Mesendoderm (in vitro differentiated cells): Measurements from ENCODE around the gene LIMK1.

Experiments used
- DNase-seq: peaks from one replicate; pipeline ENCODE4 v3.0.0; 2013
- H2AK5ac ChIP-seq: 2 replicates; pipeline ENCODE4 v1.6.1; 2013; ENCODE audit warnings: low read length, inconsistent platforms
- H2BK120ac ChIP-seq: 2 replicates; pipeline ENCODE4 v1.6.1; 2013; ENCODE audit warnings: low read depth, mild to moderate bottlenecking, low read length, moderate library complexity, mixed read lengths
- H2BK15ac ChIP-seq: replicated peaks from 2 replicates; pipeline ENCODE4 v1.6.1; 2013; ENCODE audit warnings: low read depth, mild to moderate bottlenecking, moderate library complexity
- H2BK5ac ChIP-seq: 2 replicates; pipeline ENCODE4 v1.6.1; 2013; ENCODE audit warnings: low read length, inconsistent platforms
- H3K18ac ChIP-seq: 2 replicates; pipeline ENCODE4 v1.6.1; 2013; ENCODE audit warnings: mild to moderate bottlenecking, low read length, mixed read lengths
- H3K23ac ChIP-seq: one replicate; pipeline ENCODE4 v1.6.1; 2013; ENCODE audit warnings: low read length
- H3K27ac ChIP-seq: 2 replicates; pipeline ENCODE4 v1.5.1; 2013; ENCODE audit warnings: low read depth, mild to moderate bottlenecking, inconsistent platforms, low read length, moderate library complexity
- H3K27me3 ChIP-seq: 2 replicates; pipeline ENCODE4 v1.6.1; 2013; ENCODE audit warnings: low read length, control low read depth, mild to moderate bottlenecking, inconsistent platforms; ENCODE audit not compliant: insufficient read depth, poor library complexity
- H3K36me3 ChIP-seq: 2 replicates; pipeline ENCODE4 v1.6.1; 2013; ENCODE audit warnings: low read length, inconsistent platforms; ENCODE audit not compliant: control insufficient read depth, insufficient read depth
- H3K4ac ChIP-seq: one replicate; pipeline ENCODE4 v1.6.1; 2013; ENCODE audit warnings: low read depth, mild to moderate bottlenecking, low read length, moderate library complexity
- H3K4me1 ChIP-seq: 2 replicates; pipeline ENCODE4 v1.6.1; 2013; ENCODE audit warnings: low read depth, low read length, inconsistent platforms; ENCODE audit not compliant: control insufficient read depth
- H3K4me2 ChIP-seq: 2 replicates; pipeline ENCODE4 v1.6.1; 2013; ENCODE audit warnings: low read length
- H3K4me3 ChIP-seq: 2 replicates; pipeline ENCODE4 v1.5.1; 2013; ENCODE audit warnings: mild to moderate bottlenecking, low read length
- H3K56ac ChIP-seq: one replicate; pipeline ENCODE4 v1.6.1; 2013; ENCODE audit warnings: low read length
- H3K79me1 ChIP-seq: 2 replicates; pipeline ENCODE4 v1.6.1; 2013; ENCODE audit warnings: low read length, inconsistent platforms
- H3K79me2 ChIP-seq: 2 replicates; pipeline ENCODE4 v1.6.1; 2013; ENCODE audit warnings: mild to moderate bottlenecking, low read length; ENCODE audit not compliant: control insufficient read depth, insufficient read depth
- H3K9ac ChIP-seq: 2 replicates; pipeline ENCODE4 v1.6.1; 2013; ENCODE audit warnings: low read length, inconsistent platforms
- H4K5ac ChIP-seq: one replicate; pipeline ENCODE4 v1.6.1; 2013; ENCODE audit warnings: low read length
- H4K8ac ChIP-seq: one replicate; pipeline ENCODE4 v1.6.1; 2013; ENCODE audit warnings: low read depth, mild to moderate bottlenecking, control low read depth, low read length, moderate library complexity
- WGBS: extraction: QIAGEN DNeasy Blood & Tissue Kit; methylation state at CpG from one replicate; pipeline ENCODE4 v1.1.7; 2013; ENCODE audit warnings: low lambda C conversion rate, missing lambda C conversion rate; ENCODE audit not compliant: insufficient coverage; ENCODE audit errors: extremely low coverage; 5-methylcytosine and 5-hydroxymethylcytosine counted together

LIMK1 gene

GRCh38 chr7:74063646-74064045 lies 20.0 kb upstream of the LIMK1 start:
- DNase-seq: no peak
- Histone ChIP-seq H3K4me1 (no peaks in the 10 kb centered on the region), H2AK5ac (no peak overlapping the region), H3K79me2 (no peaks in the 10 kb centered on the region), H3K4me3 (no peak overlapping the region), H3K4me2 (no peak overlapping the region), H3K56ac (no peak overlapping the region), H3K23ac (no peak overlapping the region), H3K27me3 (no peaks in the 10 kb centered on the region), H2BK120ac (no peak overlapping the region), H3K27ac (no peak overlapping the region), H4K5ac (no peak overlapping the region), H3K18ac (no peak overlapping the region), H3K36me3 (no peaks in the 10 kb centered on the region), H3K4ac (no peak overlapping the region), H3K9ac (no peak overlapping the region), H2BK15ac (no peak overlapping the region), H4K8ac (no peak overlapping the region), H3K79me1 (no peaks in the 10 kb centered on the region), H2BK5ac (no peak overlapping the region)
- WGBS: no CpG with 5 or more reads among the region's 12 CpGs

- no peak overlapping the region for H2AK5ac ChIP-seq
- no peak overlapping the region for H3K27ac ChIP-seq
- no peak for DNase-seq
- no peak overlapping the region for H2BK120ac ChIP-seq
- WGBS: no CpG with 5 or more reads among the region's 4 CpGs
- H3K23ac ChIP-seq: no peak overlapping the region
- no peaks in the 10 kb centered on the region for H3K4me1 ChIP-seq
- no peak overlapping the region for H4K5ac ChIP-seq
- no peak overlapping the region for H3K4me3 ChIP-seq
- no peak overlapping the region for H2BK15ac ChIP-seq
- H3K4me2 ChIP-seq: no peak overlapping the region
- no peak overlapping the region for H4K8ac ChIP-seq
- H3K36me3 ChIP-seq: no peaks in the 10 kb centered on the region
- H3K27me3 ChIP-seq: no peaks in the 10 kb centered on the region
- H3K4ac ChIP-seq: no peak overlapping the region
- no peak overlapping the region for H3K56ac ChIP-seq
- no peak overlapping the region for H3K9ac ChIP-seq
- H3K18ac ChIP-seq: no peak overlapping the region
- no peaks in the 10 kb centered on the region for H3K79me1 ChIP-seq
- H3K79me2 ChIP-seq: no peaks in the 10 kb centered on the region
- H2BK5ac ChIP-seq: no peak overlapping the region
Observed at GRCh38 chr7:74064696-74065095, 18.9 kb upstream of the LIMK1 start.

- no peak overlapping the region for H3K56ac ChIP-seq
- H3K4me1 ChIP-seq: no peaks in the 10 kb centered on the region
- no peaks in the 10 kb centered on the region for H3K27me3 ChIP-seq
- no peak overlapping the region for H3K4me2 ChIP-seq
- no peaks in the 10 kb centered on the region for H3K36me3 ChIP-seq
- no peak overlapping the region for H3K4me3 ChIP-seq
- no peak overlapping the region for H4K8ac ChIP-seq
- H4K5ac ChIP-seq: no peak overlapping the region
- no peak overlapping the region for H3K9ac ChIP-seq
- no peak for DNase-seq
- no CpG with 5 or more reads among the region's 3 CpGs for WGBS
- H2BK15ac ChIP-seq: no peak overlapping the region
- no peak overlapping the region for H2BK120ac ChIP-seq
- H3K27ac ChIP-seq: no peak overlapping the region
- H3K23ac ChIP-seq: no peak overlapping the region
- no peaks in the 10 kb centered on the region for H3K79me2 ChIP-seq
- H2BK5ac ChIP-seq: no peak overlapping the region
- H3K18ac ChIP-seq: no peak overlapping the region
- no peak overlapping the region for H3K4ac ChIP-seq
- H3K79me1 ChIP-seq: no peaks in the 10 kb centered on the region
- H2AK5ac ChIP-seq: no peak overlapping the region
Observed at GRCh38 chr7:74066626-74067025, 17.0 kb upstream of the LIMK1 start.

GRCh38 chr7:74068378-74069085 lies 15.1 kb upstream of the LIMK1 start:
- no CpG with 5 or more reads among the region's 20 CpGs for WGBS
- H4K8ac ChIP-seq: no peak overlapping the region
- H3K79me2 ChIP-seq: no peaks in the 10 kb centered on the region
- H2BK5ac ChIP-seq: no peak overlapping the region
- H3K4me2 ChIP-seq: no peak overlapping the region
- no peaks in the 10 kb centered on the region for H3K36me3 ChIP-seq
- H4K5ac ChIP-seq: no peak overlapping the region
- no peak overlapping the region for H2AK5ac ChIP-seq
- no peak overlapping the region for H2BK15ac ChIP-seq
- H3K9ac ChIP-seq: no peak overlapping the region
- H3K4ac ChIP-seq: no peak overlapping the region
- no peak overlapping the region for H3K23ac ChIP-seq
- H2BK120ac ChIP-seq: no peak overlapping the region
- H3K4me1 ChIP-seq: no peaks in the 10 kb centered on the region
- no peaks in the 10 kb centered on the region for H3K27me3 ChIP-seq
- no peak for DNase-seq
- no peak overlapping the region for H3K18ac ChIP-seq
- no peak overlapping the region for H3K4me3 ChIP-seq
- H3K79me1 ChIP-seq: no peaks in the 10 kb centered on the region
- H3K27ac ChIP-seq: no peak overlapping the region
- peak overlapping the region; percentile 10 for H3K56ac ChIP-seq

- Histone ChIP-seq H3K56ac (no peak overlapping the region), H3K4me3 (no peak overlapping the region), H3K36me3 (no peaks in the 10 kb centered on the region), H2BK5ac (no peak overlapping the region), H3K79me2 (no peaks in the 10 kb centered on the region), H2AK5ac (no peak overlapping the region), H3K4me2 (no peak overlapping the region), H2BK120ac (no peak overlapping the region), H3K18ac (no peak overlapping the region), H3K23ac (no peak overlapping the region), H3K27ac (no peak overlapping the region), H3K4me1 (no peaks in the 10 kb centered on the region), H3K27me3 (no peaks in the 10 kb centered on the region), H2BK15ac (no peak overlapping the region), H4K5ac (no peak overlapping the region), H3K4ac (no peak overlapping the region), H4K8ac (no peak overlapping the region), H3K9ac (no peak overlapping the region), H3K79me1 (no peaks in the 10 kb centered on the region)
- WGBS: no CpG with 5 or more reads among the region's 16 CpGs
- DNase-seq: no peak
Observed at GRCh38 chr7:74069086-74069541, 14.5 kb upstream of the LIMK1 start.
